H1 (cell line): Measurements from ENCODE around the gene SYCE3. TPM values are rescaled to one million over a fixed set of nuclear protein-coding genes. Genes with fewer than 3 reads are reported as not detected.

ENCODE experiments used
- CHD7 ChIP-seq: fragments of 300-600 bp; sonication (generic); IDR thresholded peaks from 2 replicates; pipeline ENCODE4 v1.7.1; 2012; ENCODE audit warnings: low read length, moderate library complexity, mild to moderate bottlenecking, inconsistent platforms; ENCODE audit not compliant: insufficient replicate concordance
- CTBP2 ChIP-seq: IDR thresholded peaks from 2 replicates; pipeline ENCODE4 v1.7.0; 2011; ENCODE audit warnings: borderline replicate concordance, mild to moderate bottlenecking, moderate library complexity, mixed read lengths, low read length; ENCODE audit not compliant: insufficient read depth, insufficient read length
- KDM1A ChIP-seq: fragments of 200-600, 300-600 bp; sonication (generic); IDR thresholded peaks from 2 replicates; pipeline ENCODE4 v1.7.1; 2016; ENCODE audit warnings: mild to moderate bottlenecking, low read length, borderline replicate concordance
- KDM4A ChIP-seq: IDR thresholded peaks from one replicate; pipeline ENCODE4 v1.7.1; 2012; ENCODE audit warnings: low read depth, mild to moderate bottlenecking, moderate library complexity, low read length, inconsistent platforms; ENCODE audit not compliant: severe bottlenecking
- POLR2AphosphoS5 ChIP-seq: IDR thresholded peaks from 2 replicates; pipeline ENCODE4 v1.6.1; 2011; ENCODE audit warnings: low read depth, low read length
- RAD21 ChIP-seq, 2 experiments: IDR thresholded peaks in 1 of 2; conservative IDR thresholded peaks in 1 of 2; 2 replicates each; pipeline ENCODE4 v1.6.1; 2011; ENCODE audit warnings: low read depth in 2 of 2, low read length in 2 of 2, improper control_type of control experiment in 1 of 2, inconsistent platforms in 1 of 2, mild to moderate bottlenecking in 1 of 2, moderate library complexity in 1 of 2
- SIN3A ChIP-seq, 2 experiments: IDR thresholded peaks in 1 of 2; conservative IDR thresholded peaks in 1 of 2; 2 replicates each; pipeline ENCODE4 v1.6.1; 2011 to 2012; ENCODE audit warnings: low read length in 2 of 2, improper control_type of control experiment in 1 of 2, low read depth in 1 of 2, mild to moderate bottlenecking in 1 of 2
- SUZ12 ChIP-seq: fragments of 200-600 bp; sonication (generic); IDR thresholded peaks from 2 replicates; pipeline ENCODE4 v1.6.1; 2012; ENCODE audit warnings: mild to moderate bottlenecking, inconsistent platforms, low read length, moderate library complexity, mixed read lengths
- polyA plus RNA-seq, 7 experiments: library from polyadenylated mRNA; depleted of rRNA in 3 of 7; stranded (reverse) in 5 of 7; unstranded in 2 of 7; fragments of >200 nt in 5 of 7; fragments of 200-250 nt in 2 of 7; gene quantifications; 1 replicate in 5 of 7; 2 replicates in 1 of 7; 4 replicates in 1 of 7; pipeline versions ENCODE4 v1.2.1 to v1.2.3, GENCODE V29; 2011 to 2013; ENCODE audit warnings: missing spikeins in 2 of 7, mixed read lengths in 2 of 7
- total RNA-seq: library from RNA; stranded (reverse); fragmentation: NEBNext Ultra II Directional; extraction: Animal tissue kit (Norgen Biotek cat#: 25700); gene quantifications from 2 replicates; pipeline ENCODE4 v1.2.1, GENCODE V29; 2021

Gene SYCE3
- total and polyA plus RNA-seq, 2 of the 8 experiments (the other 6 are each of a cell fraction or from before 2014, with no cell fraction given) = 1.9 TPM; not detected in 1

DNA sequence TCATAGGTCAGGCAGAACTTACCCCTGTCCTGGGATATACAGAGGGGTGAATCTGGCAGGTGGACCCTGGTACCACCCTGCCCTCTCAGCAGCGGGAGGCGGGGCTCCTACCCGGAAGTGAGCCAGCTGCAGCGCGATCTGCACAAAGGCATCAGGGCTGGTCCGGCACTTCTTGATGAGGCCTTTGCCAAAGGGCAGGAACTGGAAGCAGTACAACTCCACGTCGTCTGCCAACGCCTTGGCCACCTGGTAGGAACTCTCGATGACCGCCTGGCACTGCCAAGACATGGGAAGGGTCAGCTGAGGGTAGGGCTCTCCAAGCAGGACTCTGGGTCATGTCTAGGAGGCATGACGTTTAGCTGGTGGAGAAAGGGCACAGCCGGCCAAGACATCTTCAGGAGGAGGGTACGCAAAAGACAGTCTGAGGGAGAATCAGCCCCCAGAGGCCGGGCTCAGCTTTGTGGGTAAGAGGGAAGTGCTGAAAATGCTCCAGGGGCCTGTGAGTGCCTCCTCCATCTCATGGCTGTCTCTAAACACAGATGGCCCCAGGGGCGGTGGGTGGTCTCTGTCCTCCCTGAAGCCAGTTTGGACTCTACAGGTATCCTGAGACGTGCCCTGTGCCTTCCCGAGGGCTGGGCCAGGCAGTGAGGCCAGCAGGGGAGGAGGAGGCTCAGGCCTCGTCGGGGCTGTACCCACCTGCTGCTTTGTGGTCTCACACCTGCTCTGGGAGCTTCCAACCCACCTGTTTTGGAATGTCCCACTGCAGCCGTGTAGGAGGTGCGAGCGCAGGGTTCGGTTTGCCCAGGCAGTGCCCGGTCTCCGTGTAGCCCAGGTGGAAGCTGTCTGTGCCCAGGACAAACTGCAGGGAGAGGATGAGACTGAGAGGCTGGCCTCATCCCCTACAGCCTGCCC lies 8.8 kb upstream of the SYCE3 start (continued):
- TF ChIP-seq CTBP2 (no peak), SIN3A (conservative IDR thresholded peaks at IDR 0.05 in 1 of 2, IDR thresholded peaks at IDR 0.05 in 1 of 2; ENCODE audit: low read depth in 1 of 2, low read length in 2 of 2) (no peak), CHD7 (no peak), KDM4A (no peak), POLR2AphosphoS5 (no peak), SUZ12 (no peak), KDM1A (no peak), RAD21 (IDR thresholded peaks at IDR 0.05 in 1 of 2, conservative IDR thresholded peaks at IDR 0.05 in 1 of 2; ENCODE audit: low read depth in 2 of 2, low read length in 2 of 2) (no peak)
